ENCODE results near the gene NDUFAF8. TPM values are rescaled to one million over a fixed set of nuclear protein-coding genes. Genes with fewer than 3 reads are reported as not detected.

NDUFAF8 gene
- total and polyA plus RNA-seq, 7 donors, result 8.6 to 52.4 (median 30.0) TPM

- H3K4me1 ChIP-seq, result no peaks in the 10 kb centered on the region
- no peaks in the 10 kb centered on the region for H3K27me3 ChIP-seq
- intact Hi-C loops (cut with DNase I), result no loop called here
- DNase-seq, result no peak
- no peak overlapping the region for H3K27ac ChIP-seq
- peaks cover 10 to 72% (median 31%) of the 10 kb centered on the region in 4 donors for H3K36me3 ChIP-seq
- WGBS, 2 donors, result 93 to 95% methylated on average over 18 of the region's 18 CpGs
- no peaks in the 10 kb centered on the region for H3K9me3 ChIP-seq
- no peak overlapping the region for H3K4me3 ChIP-seq
- TF ChIP-seq POLR2A (IDR thresholded peaks at IDR 0.05) (no peak), POLR2AphosphoS5 (IDR thresholded peaks at IDR 0.05) (no peak), CTCF (IDR thresholded peaks at IDR 0.05) (no peak), EP300 (IDR thresholded peaks at IDR 0.05) (no peak)
These were observed 31.2 kb downstream of the NDUFAF8 start for GRCh38 chr17:81270279-81270678.

GRCh38 chr17:81271226-81271625 is 32.1 kb downstream of the NDUFAF8 start:
- H3K4me1 ChIP-seq, result peaks cover 0 to 2% (median 0%) of the 10 kb centered on the region in 4 donors
- peaks cover 10 to 71% (median 32%) of the 10 kb centered on the region in 4 donors for H3K36me3 ChIP-seq
- DNase-seq, result no peak
- TF ChIP-seq POLR2AphosphoS5 (IDR thresholded peaks at IDR 0.05), result no peak
- no peak for TF ChIP-seq CTCF (IDR thresholded peaks at IDR 0.05)
- no peak for TF ChIP-seq EP300 (IDR thresholded peaks at IDR 0.05)
- no peak for TF ChIP-seq POLR2A (IDR thresholded peaks at IDR 0.05)
- no peak overlapping the region for H3K27ac ChIP-seq
- no peaks in the 10 kb centered on the region for H3K9me3 ChIP-seq
- WGBS, 2 donors, result 94 to 96% methylated on average over 12 of the region's 12 CpGs
- intact Hi-C loops (cut with DNase I), result no loop called here
- H3K4me3 ChIP-seq, result no peak overlapping the region
- H3K27me3 ChIP-seq, result no peaks in the 10 kb centered on the region

- intact Hi-C loops (cut with DNase I), result no loop called here
These were observed 33.5 kb downstream of the NDUFAF8 start for GRCh38 chr17:81272616-81273015.

GRCh38 chr17:81273698-81274470 is 34.8 kb downstream of the NDUFAF8 start:
- intact Hi-C loops (cut with DNase I), result no loop called here
- DNase-seq, result no peak
- peaks cover 0 to 29% (median 19%) of the 10 kb centered on the region in 4 donors for H3K4me1 ChIP-seq
- no peaks in the 10 kb centered on the region for H3K27me3 ChIP-seq
- H3K27ac ChIP-seq, result no peak overlapping the region
- no peak overlapping the region for H3K4me3 ChIP-seq
- 96 to 97% methylated on average over 31 of the region's 31 CpGs for WGBS, 2 donors
- H3K9me3 ChIP-seq, result no peaks in the 10 kb centered on the region
- TF ChIP-seq POLR2A (IDR thresholded peaks at IDR 0.05) (no peak), EP300 (IDR thresholded peaks at IDR 0.05) (no peak), POLR2AphosphoS5 (IDR thresholded peaks at IDR 0.05) (no peak), CTCF (IDR thresholded peaks at IDR 0.05) (no peak)
- peaks cover 10 to 68% (median 31%) of the 10 kb centered on the region in 4 donors for H3K36me3 ChIP-seq

More at GRCh38 chr17:81272616-81273015, 33.5 kb downstream of the NDUFAF8 start:
- peaks cover 10 to 71% (median 32%) of the 10 kb centered on the region in 4 donors for H3K36me3 ChIP-seq
- no peaks in the 10 kb centered on the region for H3K27me3 ChIP-seq
- no peaks in the 10 kb centered on the region for H3K9me3 ChIP-seq
- no peak overlapping the region for H3K27ac ChIP-seq
- WGBS, 2 donors, result 71 to 86% methylated on average over 12 of the region's 12 CpGs
- DNase-seq, result no peak
- TF ChIP-seq CTCF (IDR thresholded peaks at IDR 0.05), result no peak
- TF ChIP-seq POLR2AphosphoS5 (IDR thresholded peaks at IDR 0.05), result no peak
- no peak for TF ChIP-seq EP300 (IDR thresholded peaks at IDR 0.05)
- no peak for TF ChIP-seq POLR2A (IDR thresholded peaks at IDR 0.05)
- H3K4me1 ChIP-seq, result peaks cover 0 to 16% (median 12%) of the 10 kb centered on the region in 4 donors
- no peak overlapping the region for H3K4me3 ChIP-seq
